Stimulated activated CD8-positive, alpha-beta memory T cell treated with anti-CD3 and anti-CD28 coated beads, Interleukin-7, amount 100 ng/mL, for 24 hours (primary cell): Measurements from ENCODE around the gene ARHGEF2.
A peak's percentile ranks its signal among the peaks of the same experiment; 100 is the strongest.

Source experiments
- DNase-seq: peaks from one replicate; pipeline ENCODE4 v3.0.0-alpha.2; 2020; ENCODE audit warnings: low read depth

ARHGEF2 gene

GRCh38 chr1:155911156-155912055 is 66.9 kb downstream of the ARHGEF2 start, which contains the start of gene RIT1:
TSS of gene RIT1 (minus strand) at chr1:155911349. CDS start at chr1:155910761, 588 bp downstream.
- peak; percentile 61 for DNase-seq

DNA sequence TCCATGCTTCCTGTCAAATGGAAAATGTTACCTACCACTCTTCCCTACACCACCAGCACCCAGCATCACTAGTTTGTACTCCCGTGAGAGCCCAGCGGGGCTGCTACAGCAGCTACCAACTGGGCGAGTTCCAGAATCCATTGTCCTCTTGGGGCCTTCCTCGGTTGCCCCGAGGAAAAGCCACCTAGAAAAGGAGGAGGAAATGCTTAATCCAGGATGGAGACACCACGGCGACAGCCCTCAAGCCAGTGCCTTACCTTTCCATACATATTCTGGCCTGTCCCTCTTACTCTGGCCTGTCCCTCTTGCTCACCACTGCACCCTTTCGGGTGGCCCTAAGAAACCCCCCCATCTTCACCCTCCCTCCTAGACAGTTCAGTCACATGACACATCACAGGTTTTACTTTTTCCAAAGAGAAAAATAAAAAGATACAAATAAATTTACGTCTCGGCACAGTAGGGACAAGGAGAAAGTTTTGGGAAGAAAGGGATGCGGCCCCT is 67.7 kb downstream of the ARHGEF2 start:
- DNase-seq: no peak

GRCh38 chr1:155909894-155910293 is 68.5 kb downstream of the ARHGEF2 start:
- DNase-seq: no peak

DNA sequence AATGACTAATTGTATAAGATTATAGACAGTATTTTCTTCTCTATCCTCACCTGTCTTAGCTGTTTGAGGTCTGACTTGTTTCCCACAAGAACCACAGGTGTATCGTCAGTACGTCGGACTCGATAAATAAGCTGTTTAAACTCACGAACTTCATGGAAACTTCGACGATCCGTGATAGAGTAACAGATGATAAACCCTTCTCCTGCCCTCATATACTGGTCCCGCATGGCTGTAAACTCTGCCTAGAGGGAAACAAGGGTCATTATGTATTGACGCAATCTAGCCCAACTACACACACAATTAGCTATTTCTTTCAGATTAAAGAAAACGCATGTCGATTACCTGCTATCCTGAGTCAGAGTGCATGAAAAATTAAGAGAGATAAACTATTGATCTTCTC is 74.1 kb downstream of the ARHGEF2 start:
- DNase-seq: no peak

DNA sequence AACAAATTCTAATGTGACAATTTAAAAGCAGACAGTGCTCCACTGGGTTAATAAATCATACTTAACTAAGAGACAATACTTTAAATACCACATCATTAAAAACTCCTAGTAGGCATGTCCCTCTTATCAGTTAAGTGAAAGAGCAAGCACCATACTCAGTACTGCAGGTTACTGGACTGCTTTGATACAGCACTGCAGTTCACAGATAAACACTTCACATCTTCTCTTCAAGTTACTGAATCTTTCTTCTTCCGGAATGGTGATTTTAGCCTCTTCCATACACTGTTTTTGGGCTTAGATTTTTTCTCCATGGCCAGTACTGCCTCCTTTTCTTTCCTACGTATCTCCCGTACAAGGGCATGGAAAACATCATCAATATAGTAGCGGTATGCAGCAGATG is 78.2 kb downstream of the ARHGEF2 start:
- no peak for DNase-seq

- DNase-seq: no peak
Measured at GRCh38 chr1:155899683-155900082, 78.7 kb downstream of the ARHGEF2 start.

GRCh38 chr1:155898888-155899287 is 79.5 kb downstream of the ARHGEF2 start:
- DNase-seq: no peak

- no peak for DNase-seq
Measured at GRCh38 chr1:155897746-155898145, 80.6 kb downstream of the ARHGEF2 start.
